ENCODE results near the gene ZBTB42.

ZBTB42 gene

DNA sequence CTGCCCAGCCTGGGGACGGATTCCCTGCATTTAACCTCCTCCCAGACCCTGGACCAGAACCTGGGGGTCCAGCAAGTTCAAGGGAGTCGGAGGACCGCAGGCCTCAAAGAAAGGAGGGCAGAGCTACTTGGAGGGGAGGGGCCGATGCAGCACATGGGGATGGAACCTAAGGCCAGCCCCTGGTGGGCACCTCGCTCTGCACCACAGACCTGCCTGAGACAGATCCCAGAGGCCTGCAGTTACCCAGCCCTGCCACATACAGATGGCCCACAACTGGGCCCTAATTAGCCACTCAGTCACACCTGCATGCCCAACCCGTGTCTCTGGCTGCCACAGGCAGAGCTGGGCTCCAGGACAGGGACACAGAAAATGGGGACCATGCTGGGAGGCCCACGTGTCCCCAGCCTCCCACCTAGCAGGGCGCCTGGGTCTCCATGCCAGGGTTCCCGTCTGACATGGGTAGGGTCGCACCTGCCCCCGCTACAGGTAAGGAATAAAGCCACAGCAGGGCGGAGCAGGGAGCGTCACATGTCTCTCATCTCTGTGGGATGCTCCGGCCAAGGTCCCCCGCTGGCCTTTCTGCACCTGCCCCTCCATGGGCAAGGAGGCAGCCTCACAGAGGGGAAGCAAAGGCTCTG, 22.1 kb upstream of the ZBTB42 start:
- Histone ChIP-seq H3K27me3 (ENCODE audit: control insufficient read depth, insufficient read depth, low read length) (no peaks in the 10 kb centered on the region), H3K4me3 (ENCODE audit: low read depth, low read length) (no peak overlapping the region), H3K4me1 (ENCODE audit: control insufficient read depth, insufficient read depth, low read length) (no peaks in the 10 kb centered on the region), H3K27ac (ENCODE audit: low read depth, low read length) (no peak overlapping the region), H3K9ac (ENCODE audit: low read length) (no peak overlapping the region), H3K36me3 (ENCODE audit: control insufficient read depth, insufficient read depth, low read length) (peaks cover 48% of the 10 kb centered on the region), H3K9me3 (ENCODE audit: control insufficient read depth, insufficient read depth, low read depth, low read length) (no peaks in the 10 kb centered on the region)

GRCh38 chr14:104779776-104780512, 21.0 kb upstream of the ZBTB42 start:
- no peak overlapping the region for H3K27ac ChIP-seq (ENCODE audit: low read depth, low read length)
- no peaks in the 10 kb centered on the region for H3K9me3 ChIP-seq (ENCODE audit: control insufficient read depth, insufficient read depth, low read depth, low read length)
- H3K27me3 ChIP-seq (ENCODE audit: control insufficient read depth, insufficient read depth, low read length), result no peaks in the 10 kb centered on the region
- H3K36me3 ChIP-seq (ENCODE audit: control insufficient read depth, insufficient read depth, low read length), result peaks cover 38% of the 10 kb centered on the region
- no peak overlapping the region for H3K9ac ChIP-seq (ENCODE audit: low read length)
- H3K4me1 ChIP-seq (ENCODE audit: control insufficient read depth, insufficient read depth, low read length), result no peaks in the 10 kb centered on the region
- no peak overlapping the region for H3K4me3 ChIP-seq (ENCODE audit: low read depth, low read length)

DNA sequence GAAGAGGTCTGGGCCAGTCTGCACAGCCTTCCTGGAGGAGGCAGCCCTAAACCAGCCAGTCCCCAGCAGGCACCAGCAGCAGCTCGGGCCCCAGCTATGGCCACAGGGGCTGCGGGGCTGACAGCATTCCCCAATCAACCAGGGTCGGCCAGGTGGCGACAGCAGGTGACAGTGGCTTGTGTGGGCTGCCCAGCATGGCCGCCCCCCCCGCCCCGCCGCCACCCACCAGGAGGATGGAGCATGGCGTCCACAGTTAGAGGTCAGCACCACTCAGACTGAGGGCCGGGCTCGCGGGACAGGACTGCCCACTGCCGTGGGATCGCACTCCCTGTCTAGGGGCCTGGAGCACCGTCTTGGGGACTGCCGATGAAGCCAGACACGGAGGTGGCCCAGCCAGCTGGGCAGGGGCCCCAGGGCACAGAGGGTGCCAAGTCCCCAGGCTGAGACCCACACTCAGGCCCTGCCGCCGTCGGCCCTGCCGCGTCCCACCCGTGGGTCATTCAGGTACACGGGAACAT, 20.3 kb upstream of the ZBTB42 start:
- Histone ChIP-seq H3K4me1 (ENCODE audit: control insufficient read depth, insufficient read depth, low read length) (no peaks in the 10 kb centered on the region), H3K36me3 (ENCODE audit: control insufficient read depth, insufficient read depth, low read length) (peaks cover 35% of the 10 kb centered on the region), H3K4me3 (ENCODE audit: low read depth, low read length) (no peak overlapping the region), H3K27ac (ENCODE audit: low read depth, low read length) (no peak overlapping the region), H3K9me3 (ENCODE audit: control insufficient read depth, insufficient read depth, low read depth, low read length) (no peaks in the 10 kb centered on the region), H3K27me3 (ENCODE audit: control insufficient read depth, insufficient read depth, low read length) (no peaks in the 10 kb centered on the region), H3K9ac (ENCODE audit: low read length) (no peak overlapping the region)

DNA sequence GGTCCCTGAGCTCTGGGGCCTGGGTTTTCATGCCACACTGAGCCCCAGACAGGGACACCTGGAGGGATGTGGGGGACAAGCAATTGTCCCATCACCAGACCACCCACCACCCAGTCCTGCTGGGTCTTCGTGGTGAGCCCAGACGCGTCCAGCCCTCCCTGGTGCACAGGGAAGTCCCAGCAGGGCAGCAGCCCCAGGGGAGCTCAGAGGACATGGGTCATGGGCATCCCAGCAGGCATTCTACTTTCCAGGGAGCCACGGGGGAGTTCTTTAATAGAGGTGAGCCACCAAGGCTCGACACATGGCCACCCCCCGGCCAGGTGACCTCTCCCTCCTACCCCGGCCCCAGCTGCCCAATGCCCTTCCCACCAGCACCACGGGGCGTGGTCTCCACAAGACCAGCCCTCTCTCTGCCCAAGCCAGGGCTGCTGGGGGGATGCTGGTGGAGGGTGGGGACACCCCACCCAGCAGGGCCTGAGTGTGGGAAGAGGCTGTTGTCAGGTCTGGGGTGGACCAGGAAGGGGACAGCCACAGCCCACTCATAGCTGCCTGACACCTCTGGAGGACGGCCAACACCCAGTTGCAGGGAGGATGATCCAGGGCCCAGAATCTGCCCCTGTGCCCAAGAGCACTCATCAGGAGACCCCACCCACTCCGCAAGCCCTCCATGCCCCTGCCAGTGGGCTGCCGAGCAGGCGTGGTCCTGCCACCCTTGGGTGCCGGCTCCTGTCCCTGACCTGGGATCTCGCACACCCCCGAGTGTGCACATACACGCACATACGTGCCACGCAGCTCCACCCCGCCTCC, 19.4 kb upstream of the ZBTB42 start:
- Histone ChIP-seq H3K27ac (ENCODE audit: low read depth, low read length) (no peak overlapping the region), H3K4me3 (ENCODE audit: low read depth, low read length) (no peak overlapping the region), H3K27me3 (ENCODE audit: control insufficient read depth, insufficient read depth, low read length) (no peaks in the 10 kb centered on the region), H3K36me3 (ENCODE audit: control insufficient read depth, insufficient read depth, low read length) (peaks cover 30% of the 10 kb centered on the region), H3K9ac (ENCODE audit: low read length) (no peak overlapping the region), H3K9me3 (ENCODE audit: control insufficient read depth, insufficient read depth, low read depth, low read length) (no peaks in the 10 kb centered on the region), H3K4me1 (ENCODE audit: control insufficient read depth, insufficient read depth, low read length) (no peaks in the 10 kb centered on the region)

DNA sequence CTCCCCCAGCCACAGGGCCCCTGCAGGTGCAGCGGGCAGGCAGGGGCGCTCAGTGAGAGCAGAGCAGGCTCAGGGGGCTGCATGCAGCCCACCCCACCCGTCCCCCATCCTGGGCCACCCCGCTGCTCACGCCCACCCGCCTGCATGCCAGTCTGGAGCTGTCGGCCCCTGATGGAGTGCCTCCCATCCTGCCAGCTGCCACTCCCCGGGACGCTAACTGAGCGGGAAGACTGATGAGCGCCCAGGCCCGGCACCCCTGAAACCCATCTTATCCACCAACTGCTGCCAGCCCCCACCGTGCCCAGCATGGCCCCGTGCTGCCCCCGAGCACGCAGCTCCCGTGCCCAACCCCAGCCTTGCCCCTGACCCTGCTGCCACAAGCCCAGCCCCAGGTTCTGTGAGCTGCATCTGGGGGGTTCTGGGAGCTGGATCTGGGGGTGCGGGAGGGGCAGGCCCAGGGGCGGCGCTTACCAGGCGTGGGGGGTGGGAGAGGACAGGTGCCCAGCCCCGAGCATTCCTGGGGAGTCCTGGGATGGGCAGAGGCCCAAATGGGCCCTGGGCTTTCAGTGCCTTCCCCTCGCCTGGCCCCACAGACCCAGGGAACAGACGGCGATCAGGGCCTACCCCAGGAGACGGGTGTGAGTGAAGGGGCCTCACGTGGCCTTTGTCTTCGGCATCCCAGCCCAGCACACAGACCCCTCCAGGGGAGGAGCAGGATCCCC, 18.7 kb upstream of the ZBTB42 start:
- Histone ChIP-seq H3K9ac (ENCODE audit: low read length) (no peak overlapping the region), H3K9me3 (ENCODE audit: control insufficient read depth, insufficient read depth, low read depth, low read length) (no peaks in the 10 kb centered on the region), H3K4me3 (ENCODE audit: low read depth, low read length) (no peak overlapping the region), H3K4me1 (ENCODE audit: control insufficient read depth, insufficient read depth, low read length) (no peaks in the 10 kb centered on the region), H3K27me3 (ENCODE audit: control insufficient read depth, insufficient read depth, low read length) (no peaks in the 10 kb centered on the region), H3K27ac (ENCODE audit: low read depth, low read length) (no peak overlapping the region), H3K36me3 (ENCODE audit: control insufficient read depth, insufficient read depth, low read length) (peaks cover 28% of the 10 kb centered on the region)

GRCh38 chr14:104782808-104783139, 18.1 kb upstream of the ZBTB42 start:
- H3K9me3 ChIP-seq (ENCODE audit: control insufficient read depth, insufficient read depth, low read depth, low read length), result no peaks in the 10 kb centered on the region
- H3K4me3 ChIP-seq (ENCODE audit: low read depth, low read length), result no peak overlapping the region
- H3K4me1 ChIP-seq (ENCODE audit: control insufficient read depth, insufficient read depth, low read length), result no peaks in the 10 kb centered on the region
- no peaks in the 10 kb centered on the region for H3K27me3 ChIP-seq (ENCODE audit: control insufficient read depth, insufficient read depth, low read length)
- H3K27ac ChIP-seq (ENCODE audit: low read depth, low read length), result no peak overlapping the region
- H3K36me3 ChIP-seq (ENCODE audit: control insufficient read depth, insufficient read depth, low read length), result peaks cover 29% of the 10 kb centered on the region
- H3K9ac ChIP-seq (ENCODE audit: low read length), result no peak overlapping the region

GRCh38 chr14:104783484-104784217, 17.2 kb upstream of the ZBTB42 start:
- H3K9me3 ChIP-seq (ENCODE audit: control insufficient read depth, insufficient read depth, low read depth, low read length), result no peaks in the 10 kb centered on the region
- peaks cover 37% of the 10 kb centered on the region for H3K36me3 ChIP-seq (ENCODE audit: control insufficient read depth, insufficient read depth, low read length)
- no peak overlapping the region for H3K4me3 ChIP-seq (ENCODE audit: low read depth, low read length)
- no peaks in the 10 kb centered on the region for H3K27me3 ChIP-seq (ENCODE audit: control insufficient read depth, insufficient read depth, low read length)
- no peak overlapping the region for H3K27ac ChIP-seq (ENCODE audit: low read depth, low read length)
- H3K9ac ChIP-seq (ENCODE audit: low read length), result no peak overlapping the region
- no peaks in the 10 kb centered on the region for H3K4me1 ChIP-seq (ENCODE audit: control insufficient read depth, insufficient read depth, low read length)

- Histone ChIP-seq H3K9ac (ENCODE audit: low read length) (no peak overlapping the region), H3K9me3 (ENCODE audit: control insufficient read depth, insufficient read depth, low read depth, low read length) (no peaks in the 10 kb centered on the region), H3K27ac (ENCODE audit: low read depth, low read length) (no peak overlapping the region), H3K4me1 (ENCODE audit: control insufficient read depth, insufficient read depth, low read length) (no peaks in the 10 kb centered on the region), H3K4me3 (ENCODE audit: low read depth, low read length) (no peak overlapping the region), H3K36me3 (ENCODE audit: control insufficient read depth, insufficient read depth, low read length) (peaks cover 43% of the 10 kb centered on the region), H3K27me3 (ENCODE audit: control insufficient read depth, insufficient read depth, low read length) (no peaks in the 10 kb centered on the region)
Measured at GRCh38 chr14:104784218-104784568, 16.7 kb upstream of the ZBTB42 start.

- H3K27me3 ChIP-seq (ENCODE audit: control insufficient read depth, insufficient read depth, low read length), result no peaks in the 10 kb centered on the region
- no peaks in the 10 kb centered on the region for H3K9me3 ChIP-seq (ENCODE audit: control insufficient read depth, insufficient read depth, low read depth, low read length)
- H3K4me1 ChIP-seq (ENCODE audit: control insufficient read depth, insufficient read depth, low read length), result no peaks in the 10 kb centered on the region
- H3K27ac ChIP-seq (ENCODE audit: low read depth, low read length), result no peak overlapping the region
- no peak overlapping the region for H3K4me3 ChIP-seq (ENCODE audit: low read depth, low read length)
- no peak overlapping the region for H3K9ac ChIP-seq (ENCODE audit: low read length)
- peaks cover 48% of the 10 kb centered on the region for H3K36me3 ChIP-seq (ENCODE audit: control insufficient read depth, insufficient read depth, low read length)
Measured at GRCh38 chr14:104784846-104785707, 15.8 kb upstream of the ZBTB42 start.

DNA sequence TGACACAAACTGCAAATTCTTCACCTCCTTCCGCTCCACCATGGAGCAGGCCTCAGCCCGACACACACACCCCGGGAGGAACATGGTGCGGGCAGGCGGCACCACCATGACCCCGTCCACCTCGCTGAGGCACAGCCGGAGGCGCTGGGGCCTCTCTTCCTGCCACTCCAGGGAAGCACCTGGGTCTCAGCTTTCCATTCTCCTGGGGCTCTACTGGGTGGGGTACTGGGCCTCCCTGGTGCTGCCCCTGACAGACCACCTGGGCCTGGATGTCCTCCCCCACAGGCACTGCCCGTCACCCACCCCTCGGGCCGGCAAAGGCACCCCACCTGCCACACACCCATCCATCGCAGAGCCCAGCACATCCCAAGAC, 15.2 kb upstream of the ZBTB42 start:
- Histone ChIP-seq H3K36me3 (ENCODE audit: control insufficient read depth, insufficient read depth, low read length) (peaks cover 50% of the 10 kb centered on the region), H3K27ac (ENCODE audit: low read depth, low read length) (no peak overlapping the region), H3K4me1 (ENCODE audit: control insufficient read depth, insufficient read depth, low read length) (no peaks in the 10 kb centered on the region), H3K9ac (ENCODE audit: low read length) (no peak overlapping the region), H3K4me3 (ENCODE audit: low read depth, low read length) (no peak overlapping the region), H3K9me3 (ENCODE audit: control insufficient read depth, insufficient read depth, low read depth, low read length) (no peaks in the 10 kb centered on the region), H3K27me3 (ENCODE audit: control insufficient read depth, insufficient read depth, low read length) (no peaks in the 10 kb centered on the region)

All from HUES6 (cell line).